ENCODE data around the gene CBARP.

Gene CBARP

DNA sequence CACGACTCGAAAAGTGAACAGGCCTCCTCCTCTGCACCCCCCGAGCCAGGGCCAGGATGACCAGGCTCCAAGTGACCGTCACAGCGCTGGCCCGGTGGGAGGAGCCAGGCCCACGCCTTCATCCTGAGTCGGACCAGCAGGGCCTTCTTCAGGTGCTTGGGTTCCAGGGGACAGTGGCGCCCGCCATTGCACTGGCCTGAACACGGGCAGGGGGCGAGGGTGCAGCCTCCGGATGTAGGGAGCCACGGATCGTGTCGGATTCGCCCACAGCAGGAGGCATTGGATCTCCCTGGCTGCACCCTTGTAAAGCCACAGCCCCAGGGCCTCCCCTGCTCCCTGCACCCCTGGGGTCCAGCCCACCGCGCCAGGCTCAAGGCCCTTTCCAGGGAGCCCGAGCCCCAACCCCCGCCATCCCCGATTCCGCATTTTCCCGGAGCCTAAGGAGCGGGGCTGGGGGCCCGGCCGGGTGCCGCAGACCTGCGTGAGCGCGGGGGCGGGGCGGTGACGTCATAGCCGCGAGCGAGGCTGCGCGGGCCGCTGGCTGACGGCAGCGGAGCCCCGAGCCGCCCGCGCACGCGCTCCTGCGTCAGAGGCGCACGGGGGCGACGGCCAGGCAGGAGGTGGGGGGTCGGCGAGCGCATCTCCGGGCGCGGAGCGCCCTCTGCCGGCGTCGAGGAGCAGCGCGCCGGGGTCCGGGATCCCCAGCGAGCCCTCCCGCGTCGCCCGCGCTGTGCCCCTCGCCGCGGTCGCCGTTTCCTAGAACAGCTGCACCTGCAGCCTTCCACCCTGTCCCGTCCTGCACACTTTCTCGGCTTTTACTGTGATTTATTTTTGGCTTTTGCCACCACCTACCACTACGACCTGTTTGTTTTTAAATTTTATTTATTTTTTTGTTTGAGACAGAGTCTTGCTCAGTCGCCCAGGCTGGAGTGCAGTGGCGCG is 2.3 kb upstream of the CBARP start:
- peak; percentile 77 for DNase-seq (ENCODE audit: low read depth in 2 of 2)

DNA sequence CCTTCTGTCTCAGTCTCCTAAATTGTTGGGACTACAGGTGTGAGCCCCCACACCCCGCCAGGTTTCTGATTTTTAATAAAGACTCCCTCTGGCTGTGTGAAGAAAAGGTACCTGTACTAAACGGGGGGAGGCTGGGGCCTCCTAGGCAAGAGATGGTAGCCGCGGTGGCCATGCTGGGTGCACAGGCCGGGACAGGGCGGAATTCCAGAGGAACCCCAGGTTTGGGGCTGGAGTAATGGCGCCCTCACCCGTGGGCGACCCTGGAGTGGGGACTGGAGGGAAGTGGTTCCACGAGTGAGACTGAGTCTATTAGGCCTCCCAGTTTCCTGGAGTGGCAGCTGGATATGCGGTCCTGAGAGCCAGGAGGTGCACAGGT is 1.6 kb upstream of the CBARP start:
- no peak for DNase-seq (ENCODE audit: low read depth in 2 of 2)

DNA sequence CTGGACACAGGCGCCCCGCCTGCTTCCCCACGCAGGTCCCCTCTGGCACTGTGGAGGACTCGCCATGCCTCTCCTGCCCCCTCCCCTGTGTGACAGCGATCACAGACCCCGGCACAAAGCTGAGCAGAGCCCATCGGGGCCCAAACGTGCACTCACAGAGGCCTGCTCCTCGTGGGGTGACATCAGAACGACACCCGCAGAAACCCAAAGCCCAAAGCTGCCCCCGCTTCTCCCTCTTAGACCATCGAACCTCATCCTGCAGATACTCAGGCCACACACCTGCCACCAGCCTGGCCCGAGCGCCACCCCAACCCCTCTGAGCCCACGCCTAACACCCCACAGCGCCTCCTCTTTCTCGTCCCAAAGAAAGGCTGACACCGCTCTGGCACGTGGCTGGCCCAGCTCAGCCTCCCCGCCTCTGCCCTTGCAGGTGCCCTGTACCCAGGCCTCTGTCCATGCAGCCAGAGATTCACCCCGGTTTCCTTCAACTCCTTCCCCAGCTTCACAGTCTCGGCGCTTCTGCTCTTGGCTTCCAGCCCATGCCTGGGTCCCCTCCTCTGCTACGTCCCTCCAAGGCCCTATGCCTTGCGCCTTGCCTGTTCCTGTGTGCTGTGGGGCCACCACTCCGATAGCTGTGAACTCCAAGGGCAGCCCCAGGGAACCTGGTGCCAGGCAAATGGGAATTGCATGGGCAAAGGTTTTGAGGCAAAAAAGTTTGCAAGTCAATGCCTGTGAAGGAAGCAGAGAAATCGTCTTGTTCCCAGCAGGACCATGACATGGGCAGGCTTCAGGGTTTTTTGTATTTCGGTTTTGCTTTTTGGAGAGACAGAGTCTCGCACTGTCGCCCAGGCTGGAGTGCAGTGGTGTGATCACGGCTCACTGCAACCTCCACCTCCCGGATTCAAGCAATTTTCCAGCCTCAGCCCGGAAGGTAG is 831 bp upstream of the CBARP start:
- no peak for DNase-seq (ENCODE audit: low read depth in 2 of 2)

DNA sequence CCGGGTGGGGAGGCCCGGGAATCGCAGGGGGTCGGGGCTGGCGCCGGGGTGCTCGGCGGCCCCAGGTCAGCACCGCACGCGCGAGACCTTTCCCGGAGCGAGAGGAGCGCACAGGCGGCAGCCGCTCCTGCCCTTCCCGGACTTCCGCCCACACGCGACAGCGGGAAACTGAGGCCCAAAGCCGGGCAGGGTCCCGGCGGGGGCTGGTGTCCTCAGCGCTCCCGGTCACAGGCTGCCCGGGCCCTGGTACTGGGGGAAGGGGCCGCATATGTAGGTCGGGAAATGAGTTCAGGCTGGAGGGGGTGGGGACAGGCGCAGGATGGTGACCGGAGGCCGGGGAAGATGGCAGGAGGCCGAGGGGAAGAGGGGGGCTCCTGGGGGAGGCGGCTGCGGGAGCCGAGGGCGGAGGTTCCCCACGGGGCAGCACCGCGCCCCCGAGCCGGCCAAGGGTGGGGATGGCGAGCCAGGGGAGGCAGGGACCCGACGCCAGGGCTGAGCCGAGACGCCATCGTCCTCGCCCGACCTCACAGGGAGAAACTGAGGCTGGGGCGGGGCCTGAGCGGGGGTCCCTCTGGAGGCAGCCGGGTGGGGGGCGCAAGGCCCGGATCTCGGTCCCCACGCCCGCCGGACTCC is 662 bp downstream of the CBARP start:
- DNase-seq (ENCODE audit: low read depth in 2 of 2) = no peak

DNA sequence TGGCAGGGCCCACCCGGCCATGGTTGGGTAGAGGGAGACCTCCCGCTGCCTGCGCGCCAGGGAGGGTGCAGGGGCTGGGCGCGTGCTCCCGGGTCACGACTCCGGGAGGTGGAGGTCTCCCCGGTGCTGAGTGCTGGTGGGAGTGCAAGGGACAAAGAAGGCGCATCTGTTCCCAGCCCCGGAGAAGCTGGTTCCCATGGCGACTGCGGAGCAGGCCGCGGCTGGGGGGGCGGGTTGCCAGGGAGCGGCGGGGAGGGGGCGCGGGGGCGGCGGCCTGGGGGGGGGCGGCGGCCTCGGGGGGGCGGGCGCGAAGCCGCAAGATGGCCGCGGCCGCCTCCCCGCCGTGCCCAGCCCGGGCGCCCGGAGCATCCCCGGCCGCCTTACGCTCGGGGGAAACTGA is 1.2 kb downstream of the CBARP start:
- no peak for DNase-seq (ENCODE audit: low read depth in 2 of 2)

DNA sequence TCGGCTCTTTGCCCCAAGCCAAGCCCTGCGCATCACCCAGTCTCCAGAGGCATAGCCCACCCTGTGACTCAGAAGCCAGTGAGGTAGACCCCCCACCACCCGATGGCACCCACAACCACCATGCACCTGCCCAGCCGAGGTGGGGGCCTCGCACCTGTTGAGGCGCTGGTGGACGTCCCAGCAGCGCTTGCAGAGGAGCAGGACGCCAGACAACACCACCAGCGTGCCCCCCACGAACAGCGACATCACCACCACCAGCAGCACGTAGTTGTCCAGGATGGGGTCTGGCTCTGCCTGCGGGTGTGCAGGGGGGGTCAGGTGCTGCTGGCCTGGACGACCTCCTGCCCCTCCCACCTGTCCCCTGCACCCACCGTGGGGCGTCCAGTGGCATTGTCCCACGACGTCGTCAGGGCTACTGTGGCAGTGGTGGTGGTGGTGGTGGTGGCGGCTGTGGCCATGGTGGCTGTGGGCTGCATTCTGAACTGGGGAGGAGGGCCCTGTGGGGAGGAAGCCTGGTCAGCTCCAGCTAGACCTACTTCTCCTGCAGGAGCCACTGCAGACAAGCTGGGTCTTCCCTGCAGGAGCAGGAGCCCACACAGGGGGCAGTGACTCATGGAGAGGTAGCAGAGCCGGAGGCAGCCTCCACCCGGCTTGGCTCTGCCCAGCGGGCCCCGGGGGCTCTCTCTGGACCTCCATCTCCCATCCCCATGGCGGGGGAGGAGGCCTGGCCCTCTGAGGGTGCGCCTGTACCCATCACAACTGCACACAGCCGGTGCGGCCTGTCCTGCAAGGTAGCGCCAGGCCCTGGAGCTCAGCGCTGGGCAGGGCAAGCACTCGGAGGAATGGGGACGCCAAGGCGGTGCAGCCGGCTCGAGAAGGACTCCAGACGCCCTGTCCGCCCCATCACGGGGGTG is 1.9 kb downstream of the CBARP start:
- no peak for DNase-seq (ENCODE audit: low read depth in 2 of 2)

DNA sequence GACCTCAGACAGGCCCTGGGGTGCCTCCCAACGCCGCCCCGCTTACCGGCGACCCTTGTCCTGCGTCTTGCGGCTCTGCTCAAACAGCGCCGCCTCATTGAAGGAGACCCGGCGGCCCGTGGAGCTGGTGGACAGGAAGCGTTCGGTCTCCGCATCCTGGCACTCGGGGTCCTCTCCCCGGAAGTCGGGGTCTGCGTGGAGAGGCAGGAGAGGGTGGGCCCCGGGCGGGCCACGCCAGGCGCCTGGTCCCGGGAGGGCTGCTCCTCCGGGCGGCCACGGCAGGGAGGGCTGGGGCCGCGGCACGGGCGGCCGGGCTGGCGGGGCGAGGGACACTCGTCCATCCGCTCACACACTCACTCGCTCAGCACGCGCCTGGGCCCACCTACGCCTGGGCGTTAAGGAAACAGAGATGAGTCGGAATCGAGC is 2.8 kb downstream of the CBARP start:
- DNase-seq (ENCODE audit: low read depth in 2 of 2) = no peak

DNA sequence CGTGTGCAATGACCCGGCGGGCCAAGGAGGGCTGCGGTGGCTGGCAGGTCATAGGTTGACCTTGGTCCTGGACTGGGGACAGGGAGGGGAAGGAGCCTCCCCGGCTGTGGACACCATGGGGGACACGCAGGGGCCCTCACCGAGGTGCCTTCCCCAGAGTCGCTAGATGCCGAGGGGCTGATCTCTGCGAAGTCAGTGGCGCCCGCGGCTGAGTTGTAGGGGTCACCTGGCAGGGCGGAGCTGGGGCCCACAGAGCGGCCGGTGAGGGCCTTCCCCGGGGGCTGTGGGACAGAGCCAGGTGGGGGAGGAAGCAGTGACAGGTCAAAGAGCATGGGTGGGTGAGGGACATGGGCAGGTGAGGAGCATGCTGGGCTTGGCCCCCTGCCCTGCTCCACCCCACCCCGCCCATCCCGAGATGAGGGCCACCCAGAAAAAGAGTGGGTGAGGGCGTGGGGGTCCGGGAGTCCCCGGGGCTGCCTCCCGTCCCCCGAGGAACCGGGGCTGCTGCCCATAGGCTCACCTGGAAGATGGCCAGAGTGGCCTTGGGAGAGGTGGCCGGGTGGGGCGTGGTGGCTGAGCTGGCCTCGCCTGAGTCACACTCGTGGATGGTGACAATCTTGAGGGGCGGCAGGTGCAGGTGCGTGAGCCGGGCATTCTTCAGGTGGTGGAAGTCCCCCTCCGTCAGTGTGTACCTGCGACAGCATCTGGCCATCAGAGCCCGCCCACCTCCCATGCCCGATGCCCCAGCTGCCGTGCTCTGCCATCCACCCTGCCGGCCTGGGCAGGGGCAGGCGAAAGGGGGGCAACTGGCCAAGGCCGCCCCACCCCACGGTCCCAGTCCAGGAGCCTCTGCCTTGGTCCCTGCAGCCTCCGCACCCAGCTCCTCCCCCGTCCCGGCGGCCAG is 3.5 kb downstream of the CBARP start:
- no peak for DNase-seq (ENCODE audit: low read depth in 2 of 2)

DNA sequence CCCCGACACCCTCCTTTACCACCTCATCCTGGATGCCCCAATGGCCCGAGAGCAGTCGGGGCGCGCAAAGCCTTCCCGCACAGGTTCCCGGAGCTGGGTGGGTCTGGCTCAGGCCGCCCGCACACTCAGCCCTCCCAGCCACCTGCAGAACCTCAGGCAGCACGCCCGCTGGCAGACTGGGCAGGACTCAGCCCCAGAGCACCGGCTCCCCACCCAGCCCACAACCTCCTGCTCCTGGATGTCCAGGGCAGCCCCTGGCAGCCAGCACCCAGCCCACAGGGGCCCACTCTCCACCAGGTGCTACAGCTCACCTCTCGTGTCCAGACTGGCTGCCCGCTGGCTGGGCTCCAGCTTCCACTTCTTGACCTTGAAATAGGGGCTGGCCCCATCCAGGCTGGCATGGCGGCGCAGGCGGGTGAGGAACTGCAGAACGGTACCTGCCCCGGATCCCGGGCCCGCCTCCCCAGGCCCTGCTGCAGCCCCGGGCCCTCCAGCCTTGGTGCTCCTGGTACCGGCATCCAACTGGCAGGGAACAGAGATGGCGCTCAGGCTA is 4.6 kb downstream of the CBARP start:
- DNase-seq (ENCODE audit: low read depth in 2 of 2) = no peak

DNA sequence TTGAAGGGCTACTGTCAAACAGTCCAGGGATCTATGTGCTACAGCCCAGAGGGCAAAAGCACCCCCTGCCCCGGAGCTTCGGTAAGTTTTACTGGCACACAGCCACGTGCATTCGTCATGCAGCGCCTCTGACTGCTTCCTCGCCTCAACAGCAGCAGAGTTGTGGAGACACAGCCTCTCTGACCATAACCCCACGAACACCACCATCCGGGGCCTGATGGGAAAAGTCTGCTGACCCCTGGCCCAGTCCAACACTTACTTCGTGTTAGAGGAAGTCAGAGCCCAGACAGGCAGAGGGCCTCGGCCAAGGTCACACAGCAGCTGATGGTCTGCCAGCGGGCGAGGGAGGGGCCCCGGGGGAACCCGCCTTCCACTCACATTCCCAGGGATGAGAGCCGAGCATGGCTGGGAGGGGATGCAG is 5.1 kb downstream of the CBARP start:
- no peak for DNase-seq (ENCODE audit: low read depth in 2 of 2)

DNA sequence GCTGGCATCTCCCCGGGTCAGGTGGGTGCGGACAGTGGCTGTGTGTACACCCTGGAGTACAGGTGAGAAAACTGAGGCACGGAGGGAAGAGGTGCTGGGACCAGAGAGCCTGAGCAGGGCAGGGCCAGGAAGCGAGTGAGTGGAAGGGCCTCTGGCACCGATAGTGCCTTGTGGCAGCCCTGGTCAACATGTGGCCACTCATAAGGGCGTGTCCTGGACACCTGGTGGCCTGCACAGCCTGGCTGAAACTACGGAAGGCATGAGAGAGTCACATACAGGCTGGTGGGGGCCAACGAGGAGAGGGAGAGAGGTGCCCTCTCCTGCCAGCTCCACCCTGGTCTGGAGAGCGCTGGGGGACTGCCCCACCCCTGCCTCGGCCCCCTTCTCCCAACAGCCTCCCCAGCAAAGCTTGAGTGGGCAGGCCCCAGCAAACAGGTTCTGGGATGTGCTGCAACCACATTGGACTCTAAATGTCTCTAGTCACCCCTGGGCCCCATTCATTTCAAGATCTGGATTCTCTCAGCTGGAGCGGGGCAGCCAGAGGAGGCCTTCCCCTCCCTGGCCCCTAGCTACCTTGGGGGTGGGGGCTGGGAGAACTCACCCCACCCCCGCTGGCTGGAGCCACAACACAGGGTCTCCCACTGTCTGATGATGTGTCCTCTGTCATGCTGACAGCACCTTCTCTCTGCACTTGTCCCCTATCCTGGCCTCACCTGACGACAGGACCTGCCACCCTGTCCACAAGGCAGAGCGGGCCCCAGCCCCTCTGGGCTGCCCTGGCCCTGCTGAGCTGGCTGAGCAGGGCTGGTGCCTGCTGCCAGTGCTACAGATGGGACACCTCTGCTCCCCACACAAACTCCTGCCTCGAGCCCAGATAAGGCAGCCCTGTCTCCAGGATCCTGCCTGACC is 5.8 kb downstream of the CBARP start:
- DNase-seq (ENCODE audit: low read depth in 2 of 2) = no peak

DNA sequence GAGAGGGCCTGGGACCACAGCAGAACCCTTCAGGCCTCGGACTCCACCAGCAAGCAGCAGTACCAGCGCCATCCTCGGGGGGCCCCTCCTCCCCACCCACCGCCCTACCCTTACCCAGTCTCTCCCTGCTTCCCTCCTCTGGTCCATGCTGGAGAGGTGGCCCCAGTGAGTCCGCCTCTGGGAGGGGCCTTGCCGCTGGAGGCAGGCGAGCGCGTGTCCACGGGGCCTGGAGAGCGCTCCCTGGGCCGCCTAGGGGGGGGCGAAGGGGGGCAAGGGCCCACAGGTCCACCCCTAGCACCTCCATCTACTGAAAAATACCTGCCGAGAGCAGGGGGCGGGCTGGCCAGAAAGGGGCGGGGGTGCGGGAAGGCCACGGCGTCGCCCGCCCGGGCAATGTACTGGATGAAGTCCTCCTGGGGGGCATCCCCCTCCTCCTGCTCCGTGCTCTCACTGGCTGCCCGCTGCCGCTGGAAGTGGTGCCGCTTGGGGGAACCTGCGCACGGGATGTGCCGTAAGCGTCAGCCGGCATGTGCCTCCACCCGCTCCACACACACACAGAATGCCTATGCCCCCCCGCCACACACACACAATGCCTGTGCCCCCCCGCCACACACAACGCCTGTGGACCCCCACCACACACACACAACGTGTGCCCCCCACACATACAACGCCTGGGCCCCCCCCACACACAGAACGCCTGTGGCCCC is 6.9 kb downstream of the CBARP start:
- DNase-seq (ENCODE audit: low read depth in 2 of 2) = no peak

DNA sequence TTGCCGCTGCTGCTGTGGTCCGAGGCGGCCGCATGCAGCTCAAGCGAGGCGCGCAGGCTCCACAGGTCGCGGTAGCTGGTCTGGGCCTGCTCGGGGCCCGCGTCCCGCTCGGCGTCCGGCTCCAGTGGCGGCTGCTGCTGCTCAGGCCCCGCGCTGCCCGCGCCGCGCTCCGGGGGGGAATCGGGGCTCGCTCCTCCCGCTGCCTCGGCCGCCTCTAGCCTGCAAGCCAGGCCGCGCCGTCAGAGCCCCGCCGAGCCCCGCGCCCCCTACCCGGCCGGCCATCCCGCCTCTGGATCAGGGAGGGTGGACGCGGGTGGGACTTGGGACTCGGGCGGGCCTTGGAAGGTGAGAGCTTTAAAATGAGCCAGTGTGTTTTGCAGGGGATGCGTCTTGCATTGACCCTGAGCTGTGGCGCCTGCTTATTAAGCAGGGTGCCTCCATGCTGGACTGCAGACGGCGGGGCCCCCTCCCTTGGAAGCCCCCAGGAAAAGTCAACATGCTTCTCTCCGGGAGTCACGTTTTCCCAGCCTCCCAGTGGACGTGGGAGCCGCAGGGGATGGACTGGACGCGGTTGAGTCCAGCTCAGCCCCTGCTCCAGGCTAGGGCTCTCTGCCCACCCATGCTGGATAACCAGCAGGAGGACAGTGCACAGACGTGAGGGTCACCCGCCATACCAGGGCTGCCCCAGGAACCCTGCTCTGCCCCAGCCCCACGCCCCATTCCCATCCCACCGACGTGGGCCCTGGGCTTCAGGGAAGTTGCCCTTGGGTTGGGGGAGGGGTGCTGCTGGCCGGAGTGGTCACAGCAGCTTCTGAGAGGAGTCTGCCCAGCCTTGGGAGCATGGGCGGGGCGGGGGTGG is 7.7 kb downstream of the CBARP start:
- DNase-seq (ENCODE audit: low read depth in 2 of 2) = no peak

DNA sequence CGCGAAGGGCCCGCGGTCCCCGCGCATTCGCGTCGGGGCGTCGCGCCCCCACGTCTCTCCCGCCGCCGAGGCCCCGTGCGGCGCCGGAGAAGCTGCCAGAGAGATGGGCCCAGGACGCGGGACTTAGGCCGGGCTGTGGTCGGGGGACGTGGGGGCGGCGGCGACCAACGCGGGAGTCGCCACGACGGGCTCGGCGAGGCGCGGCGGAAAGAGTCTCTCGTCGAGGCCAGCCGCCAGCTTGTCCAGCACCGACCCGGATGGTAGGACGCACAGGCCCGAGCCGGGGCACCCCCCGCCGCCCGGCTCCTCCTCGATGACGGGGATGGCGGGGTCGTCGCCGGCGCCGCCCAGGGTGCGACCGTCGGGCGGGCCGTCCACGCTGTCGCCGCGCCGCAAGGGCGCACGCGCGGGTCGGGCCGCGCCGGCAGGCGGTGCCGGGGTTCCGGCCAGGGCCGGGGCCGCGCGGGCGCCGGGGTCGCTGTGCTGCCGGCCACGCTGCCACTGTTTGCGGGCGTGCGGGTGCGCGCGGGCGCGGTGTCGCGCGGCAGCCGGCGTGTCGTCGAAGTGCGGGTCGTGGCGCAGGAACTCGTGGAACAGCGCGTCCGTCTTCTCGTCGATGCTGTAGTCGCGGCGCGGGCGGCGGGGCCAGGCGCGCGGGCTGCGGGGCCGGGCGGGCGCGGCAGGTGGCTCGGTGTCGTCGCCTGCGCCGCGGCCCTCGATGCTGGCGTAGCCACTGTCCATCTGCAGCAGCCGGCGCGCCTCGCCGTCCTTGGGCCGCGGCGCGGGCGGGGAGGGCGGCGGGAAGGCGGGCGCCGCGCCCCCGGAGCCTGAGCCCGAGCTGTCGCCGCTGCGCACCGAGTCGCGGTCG is 8.5 kb downstream of the CBARP start:
- DNase-seq (ENCODE audit: low read depth in 2 of 2) = no peak

DNA sequence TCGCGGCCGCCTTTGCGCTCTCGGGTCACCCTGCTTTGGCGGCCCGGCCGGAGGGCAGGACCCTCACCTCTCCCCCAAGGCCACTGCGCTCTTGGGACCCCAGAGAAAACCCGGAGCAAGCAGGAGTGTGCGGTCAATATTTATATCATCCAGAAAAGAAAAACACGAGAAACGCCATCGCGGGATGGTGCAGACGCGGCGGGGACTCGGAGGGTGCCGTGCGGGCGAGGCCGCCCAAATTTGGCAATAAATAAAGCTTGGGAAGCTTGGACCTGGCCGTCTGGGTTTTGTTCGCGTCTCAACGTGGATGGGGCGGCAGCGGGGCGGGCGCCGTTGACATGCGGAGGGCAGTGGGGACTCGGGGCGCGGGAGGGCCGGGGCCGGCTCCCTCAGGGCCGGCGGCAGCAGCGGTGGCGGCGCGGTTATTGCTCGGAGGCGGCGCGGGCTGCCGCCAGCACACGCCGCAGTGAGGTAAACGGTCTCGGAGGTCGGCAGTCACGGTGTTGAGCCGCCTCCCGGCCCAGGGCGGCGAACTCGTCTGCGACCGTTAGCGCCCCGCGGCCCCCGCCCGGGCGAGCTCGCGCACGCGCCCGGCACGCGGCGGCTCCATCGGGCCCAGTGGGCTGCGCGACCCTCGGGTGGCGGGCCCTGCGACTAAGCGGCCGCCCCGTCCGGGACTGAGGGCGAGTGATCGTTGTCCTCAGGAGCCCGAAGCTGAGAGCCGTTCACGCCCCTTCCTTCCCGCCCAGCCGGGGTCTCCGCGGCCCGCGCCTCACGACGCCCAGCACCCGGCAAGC is 9.4 kb downstream of the CBARP start:
- DNase-seq (ENCODE audit: low read depth in 2 of 2) = no peak

All from fibroblast of skin of left quadriceps (primary cell).